GM21528 (cell line): ENCODE data around the gene TFPI2.
"Not testable (repeated sequence)": the region's sequence is repeated elsewhere in the genome, so short reads cannot be mapped to it uniquely, and the experiment has no call there.

Experiments
- ATAC-seq: cut with Tn5 transposase; IDR thresholded peaks from one replicate; pipeline ENCODE4 v1.9.1; 2021; ENCODE audit warnings: mild to moderate bottlenecking, moderate library complexity; ENCODE audit not compliant: unreplicated experiment, low FRiP score

The TFPI2 gene, protein sequence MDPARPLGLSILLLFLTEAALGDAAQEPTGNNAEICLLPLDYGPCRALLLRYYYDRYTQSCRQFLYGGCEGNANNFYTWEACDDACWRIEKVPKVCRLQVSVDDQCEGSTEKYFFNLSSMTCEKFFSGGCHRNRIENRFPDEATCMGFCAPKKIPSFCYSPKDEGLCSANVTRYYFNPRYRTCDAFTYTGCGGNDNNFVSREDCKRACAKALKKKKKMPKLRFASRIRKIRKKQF

DNA sequence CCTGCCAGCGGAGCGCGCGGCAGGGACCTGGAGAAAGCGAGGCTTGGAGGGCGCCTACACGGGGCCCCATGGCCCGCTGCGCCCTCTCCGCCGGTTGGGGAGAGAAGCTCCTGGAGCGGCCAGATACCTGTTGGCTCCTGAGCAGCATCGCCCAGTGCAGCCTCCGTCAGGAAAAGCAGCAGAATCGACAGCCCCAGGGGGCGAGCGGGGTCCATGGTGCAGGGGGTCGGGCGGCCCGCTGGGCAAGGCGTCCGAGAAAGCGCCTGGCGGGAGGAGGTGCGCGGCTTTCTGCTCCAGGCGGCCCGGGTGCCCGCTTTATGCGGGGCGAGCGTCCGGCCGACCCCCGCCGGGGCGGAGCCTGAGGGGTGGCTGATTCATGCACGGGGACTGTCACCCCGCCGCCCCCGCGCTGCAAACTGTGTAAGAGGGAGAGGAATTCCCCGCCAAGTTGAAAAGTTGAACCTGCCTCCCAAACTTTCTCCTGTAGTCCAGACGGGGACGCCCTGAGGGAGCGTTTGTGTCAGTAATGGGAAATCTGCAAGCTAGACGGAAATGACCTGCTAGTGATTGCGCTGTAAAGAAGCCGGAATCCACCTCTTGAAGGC, at the start of gene TFPI2:
Gene TFPI2, minus strand, starts transcription at position 290 of the 605 bp plus-strand sequence. Its CDS starts 75 bp downstream, at position 215.
- ATAC-seq, result peak; percentile 47

DNA sequence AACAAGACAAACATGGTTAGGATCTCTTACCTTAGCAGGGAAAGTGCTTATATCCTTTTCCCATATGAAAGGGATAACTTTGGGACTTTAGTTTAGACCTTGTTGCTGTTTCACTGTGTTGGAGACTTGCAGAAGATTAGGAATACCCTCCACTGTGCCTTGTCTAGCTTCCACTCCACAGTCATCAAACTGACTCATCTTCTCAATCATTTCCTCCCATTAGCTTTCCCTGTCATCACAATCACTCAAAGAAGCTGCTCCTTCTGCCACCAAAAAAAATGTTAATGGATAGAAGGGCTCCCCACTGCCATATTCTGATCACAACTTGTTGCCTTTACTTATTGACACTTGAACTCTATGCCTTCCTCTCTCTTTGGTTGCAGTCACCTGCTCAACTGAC, 47.7 kb upstream of the TFPI2 start:
- ATAC-seq, result no peak

DNA sequence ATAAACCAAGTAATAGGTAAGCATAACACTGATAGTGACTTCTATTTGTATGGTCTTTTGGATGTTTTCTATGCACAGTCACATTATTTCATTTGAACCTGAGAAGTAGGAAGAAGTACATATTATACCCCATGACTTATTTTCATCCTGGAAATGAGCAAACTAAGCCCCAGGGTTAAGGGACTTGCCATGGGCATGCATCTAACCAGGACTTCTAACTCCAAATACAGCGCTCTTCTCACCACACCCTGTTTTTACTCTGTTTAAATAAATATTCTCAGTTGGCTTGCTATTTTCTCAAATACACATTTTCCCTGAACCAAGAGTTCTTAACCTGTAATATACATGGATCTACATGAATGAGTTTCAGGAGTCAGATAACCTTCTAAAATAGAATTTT, 47.3 kb upstream of the TFPI2 start:
- no peak for ATAC-seq

DNA sequence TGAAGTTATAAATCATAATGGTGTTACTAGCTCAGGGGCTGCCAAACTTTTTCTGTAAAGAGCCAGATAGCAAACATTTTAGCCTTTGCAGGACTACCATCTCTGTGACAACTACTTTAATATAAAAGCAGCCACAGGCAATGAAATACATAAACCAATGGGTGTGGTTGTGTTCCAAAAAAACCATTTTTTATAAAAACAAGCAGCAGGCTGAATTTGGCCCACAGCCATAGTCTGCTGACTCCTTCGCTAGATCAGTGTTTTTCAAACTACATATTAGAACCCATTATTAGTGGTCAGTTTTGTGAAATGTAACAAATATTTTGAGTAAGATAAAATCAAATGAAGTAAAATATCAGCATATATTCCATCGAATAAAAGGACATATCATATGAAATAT, 44.5 kb upstream of the TFPI2 start:
- no peak for ATAC-seq

DNA sequence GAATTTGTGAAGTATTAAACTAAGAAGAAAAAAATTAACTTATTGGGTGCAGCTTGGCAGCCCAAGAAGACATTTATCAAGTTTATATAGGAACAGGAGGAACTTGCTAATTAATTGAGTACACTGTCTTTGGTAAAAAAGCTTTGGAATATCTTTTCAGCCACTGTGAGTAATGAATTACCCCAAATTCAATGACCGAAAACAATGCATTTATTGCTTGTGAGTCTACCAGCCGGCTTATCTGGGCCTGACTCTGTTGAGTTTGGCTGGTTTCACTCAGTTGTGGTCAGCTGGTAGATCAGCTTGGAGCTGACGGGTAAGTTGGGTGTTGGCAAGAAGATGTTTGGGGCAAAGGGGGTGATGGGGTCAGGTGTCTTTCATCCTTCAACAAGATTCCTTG, 42.6 kb upstream of the TFPI2 start:
- no peak for ATAC-seq

DNA sequence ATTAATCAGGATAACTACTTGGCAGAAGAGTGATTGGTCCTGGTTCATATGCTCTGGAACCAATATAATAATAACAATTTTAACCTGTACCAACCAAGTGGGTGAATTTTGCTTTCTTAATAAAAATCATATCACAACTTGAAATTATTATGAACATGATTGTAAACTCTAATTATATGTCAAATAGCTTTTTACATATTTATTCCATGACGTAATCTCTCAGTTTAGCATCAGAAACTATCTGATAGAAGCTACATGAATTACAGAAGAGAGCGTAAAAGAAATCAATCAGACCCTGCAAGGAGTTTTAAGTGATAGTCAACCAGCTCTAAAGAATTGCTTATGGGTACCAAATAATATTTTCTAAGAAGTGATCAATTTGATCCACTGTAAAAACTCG, 41.1 kb upstream of the TFPI2 start:
- no peak for ATAC-seq

DNA sequence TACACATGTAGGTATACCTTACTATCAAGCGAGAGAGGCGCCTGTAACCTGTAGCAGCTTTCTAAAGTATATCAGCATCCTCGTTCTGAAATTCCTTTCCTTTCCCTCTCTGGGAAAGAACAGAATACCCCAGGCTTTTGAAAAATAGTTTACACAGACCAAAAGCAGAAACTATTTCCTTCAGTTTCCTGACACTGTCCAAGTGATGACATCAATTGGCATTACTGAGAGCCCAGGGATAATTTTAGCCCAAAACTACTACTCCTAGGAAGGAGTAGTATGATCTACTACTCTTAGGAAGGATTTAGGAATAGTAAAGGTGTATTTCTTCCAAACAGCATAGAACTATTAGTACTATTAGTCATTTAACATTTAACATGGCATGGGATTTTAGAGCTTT, 37.0 kb upstream of the TFPI2 start:
- no peak for ATAC-seq

DNA sequence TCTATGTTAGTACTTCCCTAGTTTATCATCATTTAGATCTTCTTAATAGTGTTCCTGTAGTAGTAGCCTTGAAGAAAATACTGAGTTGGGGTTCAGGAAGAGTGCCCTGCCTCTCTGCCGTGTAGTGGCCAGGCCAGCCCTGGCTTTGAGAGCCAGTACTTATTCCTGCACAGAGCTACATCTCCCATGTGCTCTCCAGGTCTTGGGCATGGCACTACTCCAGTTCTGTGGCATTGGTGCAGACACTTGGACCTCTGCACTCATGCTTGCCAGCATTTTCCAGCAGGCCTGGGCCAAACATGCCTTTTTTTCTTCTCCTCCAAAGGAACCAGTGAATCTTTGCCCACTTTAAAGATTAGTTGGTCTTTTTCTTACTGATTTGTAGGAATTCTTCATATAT, 36.2 kb upstream of the TFPI2 start:
- ATAC-seq, result no peak

DNA sequence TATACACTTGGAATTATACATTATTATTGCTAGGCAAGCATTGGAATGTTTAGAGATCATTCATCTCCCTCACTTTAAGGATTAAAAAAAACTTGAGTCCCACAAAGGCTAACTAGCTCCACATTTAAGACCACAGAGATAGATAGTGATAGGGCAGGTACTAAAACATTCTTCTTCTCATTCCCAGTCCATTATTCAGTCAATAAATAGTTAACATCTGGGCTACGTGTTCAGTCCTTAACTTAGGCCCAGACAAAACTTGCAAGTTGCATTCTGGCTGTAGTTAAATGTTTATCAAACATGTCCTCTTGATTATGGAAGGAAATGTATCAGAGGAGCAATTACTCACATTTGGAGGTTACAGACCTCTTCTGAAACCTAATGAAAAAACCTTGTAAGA, 33.4 kb upstream of the TFPI2 start:
- no peak for ATAC-seq

DNA sequence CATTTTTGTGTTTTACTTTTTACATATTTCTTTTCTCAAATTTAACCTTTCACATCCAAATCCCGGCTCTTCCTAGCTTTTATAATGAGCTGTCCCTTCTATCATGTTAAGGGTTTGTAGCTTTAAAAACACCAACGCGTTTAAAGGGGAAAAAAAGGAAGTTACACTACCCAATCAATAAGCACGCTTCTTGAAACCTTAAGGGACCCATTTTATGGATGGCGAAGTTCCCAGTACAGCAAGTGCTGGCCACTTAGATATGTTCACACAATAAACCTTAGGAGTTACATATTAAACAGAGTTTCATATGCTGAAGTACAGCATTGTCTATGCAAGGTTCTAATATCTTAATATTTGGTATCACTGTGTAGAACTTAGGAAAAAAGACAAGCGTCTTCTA, 32.7 kb upstream of the TFPI2 start:
- ATAC-seq, result no peak

DNA sequence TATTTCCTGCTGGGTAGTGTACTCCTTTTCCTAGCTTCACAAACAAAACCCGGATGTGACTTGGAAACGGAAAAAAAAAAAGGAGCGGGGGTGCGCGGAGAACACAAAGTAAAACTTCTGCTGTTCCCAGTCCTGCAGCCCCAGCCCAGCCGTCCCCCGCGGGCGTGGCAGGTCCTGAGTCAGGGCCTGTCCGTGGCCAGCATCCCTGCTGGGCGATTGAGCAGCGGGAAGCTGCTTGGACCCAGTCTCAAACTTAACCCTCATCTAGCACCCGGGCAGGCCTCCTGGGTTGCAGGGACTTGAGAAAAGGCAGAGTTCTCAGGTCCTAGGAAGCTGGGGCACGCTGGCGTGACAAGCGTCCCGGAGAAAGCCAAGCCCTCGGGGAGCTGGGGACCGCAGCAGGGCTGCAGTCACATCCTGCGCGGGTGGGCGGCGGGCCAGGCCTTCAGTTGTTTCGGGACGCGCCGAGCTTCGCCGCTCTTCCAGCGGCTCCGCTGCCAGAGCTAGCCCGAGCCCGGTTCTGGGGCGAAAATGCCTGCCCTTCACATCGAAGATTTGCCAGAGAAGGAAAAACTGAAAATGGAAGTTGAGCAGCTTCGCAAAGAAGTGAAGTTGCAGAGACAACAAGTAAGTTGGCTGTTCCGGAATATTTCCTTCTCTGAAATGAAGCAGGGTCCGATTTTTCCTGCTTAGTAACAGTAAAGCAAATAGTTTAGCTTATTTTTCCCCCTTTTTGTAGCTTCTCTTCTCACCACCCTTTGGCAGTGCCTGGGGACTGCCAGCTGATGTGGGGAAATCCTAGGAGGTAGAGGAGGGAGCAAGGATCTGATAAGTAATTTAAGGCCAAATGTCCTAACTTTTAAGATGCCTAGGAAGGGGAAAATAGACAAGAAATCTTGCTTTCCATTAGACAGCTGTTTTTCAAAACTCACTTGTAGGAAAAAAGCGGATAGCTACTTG, 31.3 kb upstream of the TFPI2 start, which contains the start of gene GNG11:
Gene GNG11, plus strand, starts transcription at position 129 of the 960 bp plus-strand sequence. Its CDS starts 403 bp downstream, at position 532.
- ATAC-seq, result peak; percentile 87

DNA sequence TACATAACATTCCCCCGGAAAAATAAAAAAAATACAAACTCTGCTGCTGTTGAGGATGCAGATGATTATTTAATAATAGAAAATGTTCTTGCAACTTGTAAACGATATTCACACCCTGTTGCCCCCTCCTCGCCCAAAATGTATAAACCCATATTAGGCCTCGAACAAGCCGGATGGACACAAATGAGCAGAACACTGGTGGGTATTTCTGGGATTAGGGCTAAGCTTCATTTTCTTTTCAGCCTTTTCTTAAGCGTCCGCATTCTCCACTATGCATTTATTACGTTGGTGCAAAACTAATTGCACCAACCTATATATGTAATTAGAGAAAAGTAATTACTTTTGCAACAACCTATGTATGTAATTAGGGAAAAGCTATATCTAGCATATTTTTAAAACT, 30.6 kb upstream of the TFPI2 start:
- no peak for ATAC-seq

DNA sequence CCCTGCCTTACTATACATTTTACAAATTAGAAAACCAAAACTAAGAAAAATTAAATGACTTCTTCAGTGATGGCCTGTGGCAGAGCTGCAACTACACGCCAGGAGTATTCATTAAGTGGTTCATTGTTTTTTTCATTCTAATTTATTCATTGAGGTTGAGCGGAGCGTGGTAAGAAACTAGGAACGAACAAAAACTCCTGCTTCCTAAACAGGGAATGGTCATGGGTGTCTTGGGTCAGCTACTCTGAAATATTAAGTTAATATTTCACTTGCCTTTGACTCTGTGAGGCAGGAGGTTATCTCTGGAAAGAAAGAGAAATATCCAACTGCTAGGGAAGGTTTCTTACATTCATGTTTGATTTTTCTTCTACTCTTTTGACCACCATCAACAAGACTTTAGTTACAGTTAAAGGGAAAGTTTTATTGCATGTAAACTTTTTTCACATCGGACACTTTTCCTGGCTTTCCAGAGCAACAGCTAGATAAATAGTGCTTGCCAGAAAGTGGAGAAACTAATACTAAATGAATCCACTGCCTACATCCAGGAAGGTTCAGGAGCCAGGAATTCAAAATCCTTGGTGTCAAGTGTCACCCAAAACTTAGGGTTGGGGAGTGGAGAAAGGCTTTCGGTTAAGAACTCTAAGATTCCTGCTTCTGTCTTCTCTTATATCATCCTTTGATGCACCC, 30.1 kb upstream of the TFPI2 start:
- no peak for ATAC-seq

DNA sequence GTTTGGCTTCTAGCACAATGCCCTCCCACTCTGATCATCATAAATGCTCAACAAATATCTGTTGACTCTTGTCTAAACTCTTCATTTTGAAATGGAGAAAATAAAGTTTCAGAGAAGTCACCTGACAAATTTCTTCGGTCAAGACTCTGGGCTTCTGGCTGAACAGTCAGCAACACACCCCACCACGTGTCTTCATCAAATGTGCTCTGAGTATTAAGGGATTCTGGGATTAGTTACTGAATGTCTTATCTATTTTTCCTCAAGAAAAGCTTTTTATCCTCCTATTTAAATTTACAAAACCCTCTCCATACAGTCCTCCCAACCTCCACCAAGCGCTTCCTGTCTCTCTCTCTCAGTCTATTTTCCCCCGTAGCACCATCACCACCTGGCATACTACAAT, 25.8 kb upstream of the TFPI2 start:
- not testable (repeated sequence) for ATAC-seq

DNA sequence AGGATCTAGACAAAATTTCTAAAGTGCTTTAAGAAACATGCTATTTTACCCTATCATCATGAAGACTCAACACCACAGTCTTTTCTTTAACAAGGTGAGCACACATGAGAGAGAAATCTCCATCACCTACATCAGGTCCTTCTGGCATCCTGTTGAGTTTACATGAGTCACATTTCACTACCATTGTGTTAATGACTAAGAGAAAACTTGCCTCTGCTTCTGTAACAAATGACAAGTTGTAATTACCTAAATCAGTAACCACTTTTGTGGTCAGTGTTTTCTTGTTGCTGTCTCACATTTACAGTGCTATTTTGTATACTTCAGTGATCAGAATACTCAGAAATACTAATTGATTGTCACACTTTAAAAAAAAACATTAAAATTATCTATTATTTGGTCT, 25.3 kb upstream of the TFPI2 start:
- ATAC-seq, result not testable (repeated sequence)

DNA sequence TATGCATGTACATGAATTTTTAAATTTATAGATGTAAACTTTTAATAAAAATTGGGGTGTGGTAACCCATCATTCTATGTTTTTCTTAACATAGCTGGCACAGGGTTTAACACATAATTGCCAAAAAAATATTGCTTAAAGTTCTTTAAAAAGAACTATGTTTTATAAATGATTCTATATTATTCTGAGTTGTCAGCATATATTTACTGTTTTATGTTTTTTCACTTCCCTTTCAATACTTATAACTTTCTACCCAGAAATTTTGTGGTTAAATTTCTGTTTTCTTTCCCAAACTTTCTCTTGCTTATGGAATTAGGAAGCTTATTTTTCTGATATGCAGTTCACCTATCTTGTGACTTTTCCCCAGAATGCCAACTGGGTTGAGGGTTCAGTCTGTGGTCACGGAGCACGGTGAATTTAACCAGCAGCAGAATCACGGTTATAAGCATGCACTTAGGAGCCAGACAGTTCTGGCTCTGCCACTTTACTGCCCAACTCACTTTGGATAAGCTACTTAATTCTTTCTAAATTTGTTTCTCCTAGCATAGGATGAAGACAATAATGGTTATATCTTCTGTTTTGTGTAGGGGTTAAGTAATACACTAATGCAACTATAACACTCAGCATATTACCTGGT, 24.8 kb upstream of the TFPI2 start:
- ATAC-seq, result not testable (repeated sequence)

DNA sequence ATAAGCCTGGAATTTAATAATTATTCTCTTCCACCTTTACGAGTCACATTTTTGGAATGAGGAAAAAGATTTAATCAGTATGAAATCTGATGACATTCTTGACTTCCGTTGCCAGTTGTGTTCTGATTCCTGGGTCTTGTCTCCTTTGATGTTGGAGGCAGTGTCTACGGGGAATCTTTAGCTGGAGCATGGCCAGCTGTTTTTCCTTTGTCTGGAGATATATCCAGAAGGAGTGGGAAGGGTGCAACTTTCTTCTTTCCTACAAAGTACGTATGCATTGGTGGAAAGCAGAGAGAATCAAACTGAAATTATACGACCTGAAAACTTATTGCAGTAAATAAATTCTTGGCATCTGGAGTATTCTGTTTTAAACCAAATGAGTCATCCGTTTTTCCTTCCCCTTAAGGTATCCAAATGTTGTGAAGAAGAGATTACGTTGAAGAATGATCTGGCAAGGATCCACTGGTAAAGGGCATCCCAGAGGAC, 24.1 kb upstream of the TFPI2 start:
- ATAC-seq, result no peak

DNA sequence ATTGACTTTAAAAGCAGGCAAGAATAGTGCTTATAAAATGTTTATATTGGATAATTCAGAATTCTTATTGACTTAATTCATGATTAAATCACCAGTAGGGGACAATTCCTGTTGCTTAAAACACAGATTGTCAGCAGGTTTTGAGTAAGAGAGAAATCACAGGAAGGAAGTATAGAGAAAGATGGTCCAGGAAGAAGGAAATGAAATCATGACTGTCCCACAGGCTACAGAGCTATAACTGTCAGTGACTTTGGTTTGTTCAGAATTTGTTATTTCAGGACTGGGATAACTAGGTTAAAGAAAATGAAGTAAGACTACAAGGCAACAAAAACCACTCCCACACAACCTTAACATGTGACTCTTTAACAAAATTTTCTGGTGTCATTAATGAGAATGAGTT, 22.6 kb upstream of the TFPI2 start:
- no peak for ATAC-seq

DNA sequence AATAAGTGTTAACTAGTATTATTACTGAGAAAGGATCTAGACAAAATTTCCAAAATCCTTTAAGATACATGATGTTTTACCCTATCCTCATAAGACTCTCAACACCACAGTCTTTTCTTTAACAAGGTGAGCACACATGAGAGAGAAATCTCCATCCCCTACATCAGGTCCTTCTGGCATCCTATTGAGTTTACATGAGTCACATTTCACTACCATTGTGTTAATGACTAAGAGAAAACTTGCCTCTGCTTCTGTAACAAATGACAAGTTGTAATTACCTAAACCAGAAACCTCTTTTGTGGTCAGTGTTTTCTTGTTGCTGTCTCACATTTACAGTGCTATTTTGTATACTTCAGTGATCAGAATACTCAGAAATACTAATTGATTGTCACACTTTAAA, 21.1 kb upstream of the TFPI2 start:
- ATAC-seq, result not testable (repeated sequence)

DNA sequence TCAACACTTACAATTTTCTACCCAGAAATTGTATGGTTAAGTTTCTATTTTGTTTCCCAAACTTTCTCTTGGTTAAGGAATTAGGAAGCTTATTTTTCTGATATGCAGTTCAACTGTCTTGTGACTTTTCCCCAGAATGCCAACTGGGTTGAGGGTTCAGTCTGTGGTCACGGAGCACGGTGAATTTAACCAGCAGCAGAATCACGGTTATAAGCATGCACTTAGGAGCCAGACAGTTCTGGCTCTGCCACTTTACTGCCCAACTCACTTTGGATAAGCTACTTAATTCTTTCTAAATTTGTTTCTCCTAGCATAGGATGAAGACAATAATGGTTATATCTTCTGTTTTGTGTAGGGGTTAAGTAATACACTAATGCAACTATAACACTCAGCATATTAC, 20.7 kb upstream of the TFPI2 start:
- not testable (repeated sequence) for ATAC-seq
